ENCODE results near the gene PECR.

Gene PECR

GRCh38 chr2:216071111-216071851 lies 10.3 kb downstream of the PECR start:
- no peak for DNase-seq (ENCODE audit: low read depth)

- no peak for DNase-seq (ENCODE audit: low read depth)
These were observed 11.4 kb downstream of the PECR start for GRCh38 chr2:216070195-216070594.

GRCh38 chr2:216069028-216069427 lies 12.6 kb downstream of the PECR start:
- no peak for DNase-seq (ENCODE audit: low read depth)

GRCh38 chr2:216066230-216066629 lies 15.4 kb downstream of the PECR start:
- no peak for DNase-seq (ENCODE audit: low read depth)

DNA sequence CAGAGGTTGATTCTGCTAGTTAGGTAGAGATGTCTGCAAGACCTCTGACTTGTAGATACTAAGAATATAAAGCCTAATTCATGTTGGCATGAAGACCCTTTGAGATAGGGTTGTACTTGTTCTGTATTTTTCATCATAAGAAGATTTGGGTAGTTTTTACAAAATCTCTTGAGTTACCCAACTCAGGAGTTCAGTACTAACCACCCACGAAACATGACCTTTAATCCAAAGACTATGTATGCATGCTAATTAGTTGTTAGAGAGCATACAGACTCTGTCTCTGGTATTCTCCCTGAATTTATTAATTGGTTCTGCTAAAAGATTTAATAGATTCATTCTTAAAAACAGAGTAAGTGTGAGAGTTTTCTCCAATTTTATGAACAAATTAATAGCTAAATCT lies 16.9 kb downstream of the PECR start:
- no peak for DNase-seq (ENCODE audit: low read depth)

DNA sequence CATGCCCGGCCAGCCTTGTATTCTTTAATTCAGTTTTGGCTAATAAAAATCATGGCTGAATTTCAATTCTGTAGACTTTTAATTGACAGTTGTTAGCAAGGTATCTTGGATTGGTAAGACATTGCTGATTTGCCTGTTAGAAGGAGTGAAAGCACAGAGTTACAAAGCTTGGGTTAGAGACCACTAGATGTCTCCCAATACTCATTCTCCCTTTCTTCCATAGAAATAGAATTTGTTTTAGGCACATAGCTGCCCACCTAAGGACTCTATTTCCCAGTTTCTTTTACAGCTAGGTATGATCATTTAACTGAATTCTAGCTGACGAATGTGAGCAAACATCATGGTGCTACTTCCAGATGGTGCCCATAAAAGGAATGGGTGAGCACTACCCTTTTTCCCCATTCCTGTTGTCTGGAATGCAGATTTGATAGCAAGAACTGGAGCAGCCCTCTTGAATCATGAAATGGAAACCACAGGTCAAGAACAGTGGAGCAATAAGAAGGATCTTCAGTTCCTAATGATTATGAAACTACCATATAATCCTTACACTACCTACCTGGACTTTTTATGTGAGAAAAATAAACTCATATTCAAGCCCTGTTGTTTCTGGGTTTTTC lies 17.5 kb downstream of the PECR start:
- DNase-seq (ENCODE audit: low read depth): no peak

- DNase-seq (ENCODE audit: low read depth): no peak
These were observed 22.3 kb downstream of the PECR start for GRCh38 chr2:216059233-216059834.

GRCh38 chr2:216057688-216058193 lies 23.9 kb downstream of the PECR start:
- DNase-seq (ENCODE audit: low read depth): peak; percentile 77

DNA sequence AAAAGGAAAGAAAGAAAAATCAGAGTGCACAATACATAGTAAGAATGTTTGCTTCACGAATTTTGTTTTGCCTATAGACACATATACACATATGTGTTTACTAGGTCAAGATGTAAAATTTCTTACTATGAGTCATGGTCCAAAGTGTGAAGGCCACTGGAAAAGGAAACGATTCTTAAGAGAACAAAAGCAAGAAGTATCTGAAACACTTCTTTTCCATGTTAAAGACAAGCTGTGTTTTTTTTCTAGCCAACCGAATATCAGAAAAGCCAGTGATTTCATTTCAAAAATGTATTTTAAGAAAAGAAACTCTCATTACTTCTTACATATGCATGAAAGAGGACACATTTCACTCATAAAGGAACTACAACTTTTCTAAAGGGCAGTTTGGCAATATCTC lies 24.9 kb downstream of the PECR start:
- DNase-seq (ENCODE audit: low read depth): no peak

DNA sequence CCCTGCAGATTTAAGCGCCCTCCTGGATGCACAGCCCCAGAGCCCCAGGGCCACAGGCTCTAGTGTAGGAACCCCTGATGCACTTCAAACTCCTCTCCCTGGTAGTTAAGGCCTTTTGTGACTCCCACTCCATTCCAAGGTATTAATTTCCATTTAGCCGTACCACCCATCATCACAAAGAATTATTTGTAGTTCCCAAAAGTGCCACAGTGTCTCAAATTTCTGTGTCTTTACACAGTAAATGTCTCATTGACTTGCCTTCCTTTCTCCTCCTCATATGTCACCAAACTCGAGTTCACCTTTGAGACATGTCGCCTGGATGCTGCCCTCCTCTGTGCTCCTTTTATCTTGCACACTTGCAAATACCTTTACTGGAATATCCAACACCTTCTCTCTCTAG lies 25.9 kb downstream of the PECR start:
- DNase-seq (ENCODE audit: low read depth): no peak

DNA sequence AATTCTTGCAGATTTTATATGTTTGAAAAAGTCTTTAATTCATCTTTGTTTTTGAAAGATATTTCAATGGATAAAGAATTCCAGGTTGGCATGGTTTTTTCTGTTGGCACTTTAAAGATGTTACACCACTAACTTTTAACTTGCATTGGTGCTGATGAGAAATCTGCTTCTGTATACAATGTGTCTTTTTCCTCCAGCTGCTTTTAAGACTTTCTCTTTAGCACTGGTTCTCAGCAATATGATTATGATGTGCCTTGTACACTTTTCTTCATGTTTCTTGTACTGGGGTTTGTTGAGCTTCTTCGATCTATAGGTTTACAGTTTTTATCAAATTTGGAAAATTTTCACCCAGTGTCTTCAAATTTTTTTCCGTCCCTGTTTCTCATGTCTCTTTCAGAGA lies 29.2 kb downstream of the PECR start:
- no peak for DNase-seq (ENCODE audit: low read depth)

- DNase-seq (ENCODE audit: low read depth): no peak
These were observed 30.3 kb downstream of the PECR start for GRCh38 chr2:216051350-216051749.

DNA sequence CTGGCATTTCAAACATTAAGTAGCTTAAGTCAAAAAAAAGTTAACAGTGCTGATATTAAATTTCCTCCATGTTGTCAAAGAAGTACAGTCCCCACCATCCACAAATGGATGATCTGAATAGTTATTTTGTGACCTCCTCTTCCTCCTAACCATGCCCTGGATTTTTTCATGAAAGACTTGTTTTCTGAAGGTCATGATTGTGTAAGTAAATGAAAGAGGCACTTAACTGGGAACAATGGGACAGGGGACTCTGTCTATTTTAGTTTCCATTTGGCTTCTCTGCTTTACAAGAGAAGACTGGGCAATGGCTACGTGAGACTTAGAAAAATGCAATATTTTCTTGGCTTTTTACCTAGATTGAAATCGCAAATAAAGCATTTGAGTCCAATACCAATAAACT lies 32.2 kb downstream of the PECR start:
- DNase-seq (ENCODE audit: low read depth): no peak

DNA sequence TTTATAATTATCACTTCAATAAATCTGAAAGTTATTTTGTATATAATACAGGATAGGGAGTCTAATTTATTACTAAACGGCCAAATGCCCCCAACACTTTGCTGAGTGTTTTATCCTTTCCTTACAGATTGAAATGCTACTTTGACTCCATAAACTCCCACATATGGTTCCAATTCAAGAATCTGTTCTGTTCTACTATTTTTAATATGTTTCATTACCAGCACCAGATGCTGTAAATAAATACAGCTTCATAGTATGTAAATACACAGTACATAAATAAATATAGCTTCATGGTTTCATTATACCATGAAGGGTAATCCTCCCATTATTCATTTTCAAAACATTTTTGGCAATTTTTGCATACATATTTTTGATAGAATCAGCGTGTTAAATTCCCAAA lies 34.2 kb downstream of the PECR start:
- DNase-seq (ENCODE audit: low read depth): no peak

- DNase-seq (ENCODE audit: low read depth): no peak
These were observed 36.6 kb downstream of the PECR start for GRCh38 chr2:216044883-216045486.

DNA sequence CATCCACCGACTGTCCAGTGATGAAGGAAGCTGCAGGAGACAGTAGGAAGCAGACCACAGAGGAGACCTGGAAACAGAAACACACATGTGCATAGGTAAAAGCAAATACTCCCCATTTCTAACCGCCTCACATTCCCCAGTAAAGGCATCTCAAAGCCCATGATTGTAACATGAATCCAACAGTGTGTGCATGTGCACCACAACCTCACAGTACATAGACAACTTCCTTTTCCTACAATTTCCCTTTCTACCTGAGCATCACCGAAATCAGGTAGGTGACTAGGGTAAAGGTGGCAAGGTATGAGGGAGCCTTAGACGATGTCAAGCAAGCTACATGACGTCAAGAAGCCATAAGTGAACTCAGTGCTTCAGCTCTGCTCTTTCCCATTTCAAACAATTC lies 37.7 kb downstream of the PECR start:
- no peak for DNase-seq (ENCODE audit: low read depth)

DNA sequence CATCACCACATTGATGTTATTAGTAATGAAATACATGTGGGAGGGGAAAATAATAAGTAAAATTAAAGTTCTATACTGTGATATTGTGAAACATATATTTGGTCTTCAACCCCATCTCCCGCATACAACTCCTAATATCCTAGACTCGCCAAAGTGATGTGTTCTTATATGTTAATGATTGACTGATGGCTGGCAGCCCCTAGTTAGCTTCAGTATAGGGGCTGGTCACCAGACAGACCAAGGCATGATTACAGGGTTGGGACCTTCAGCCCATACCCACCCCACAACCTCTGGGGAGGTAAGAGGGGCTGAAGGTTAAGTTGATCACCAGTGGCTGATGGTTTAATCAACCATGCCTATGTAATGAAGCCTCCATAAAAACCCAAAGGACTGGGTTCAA lies 40.2 kb downstream of the PECR start:
- no peak for DNase-seq (ENCODE audit: low read depth)

DNA sequence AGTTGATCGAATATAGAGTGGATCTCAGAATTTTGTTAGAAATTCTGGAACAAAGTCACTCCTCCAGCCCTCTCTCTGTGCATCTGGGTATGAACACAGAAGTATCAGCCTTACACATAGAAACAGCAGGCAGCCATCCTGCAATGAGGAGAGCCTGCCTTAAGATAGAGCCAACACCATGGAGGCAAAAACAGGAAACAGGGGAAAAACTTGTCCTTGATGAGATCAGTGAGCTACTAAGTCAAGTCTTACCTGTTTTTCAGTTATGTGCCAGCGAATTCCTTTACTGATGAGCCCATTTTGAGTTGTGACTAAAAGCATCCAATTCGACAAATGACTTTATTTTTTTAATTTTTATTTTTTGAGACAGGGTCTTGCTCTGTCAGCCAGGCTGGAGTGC lies 41.7 kb downstream of the PECR start:
- no peak for DNase-seq (ENCODE audit: low read depth)

- no peak for DNase-seq (ENCODE audit: low read depth)
These were observed 47.5 kb downstream of the PECR start for GRCh38 chr2:216034065-216034464.

DNA sequence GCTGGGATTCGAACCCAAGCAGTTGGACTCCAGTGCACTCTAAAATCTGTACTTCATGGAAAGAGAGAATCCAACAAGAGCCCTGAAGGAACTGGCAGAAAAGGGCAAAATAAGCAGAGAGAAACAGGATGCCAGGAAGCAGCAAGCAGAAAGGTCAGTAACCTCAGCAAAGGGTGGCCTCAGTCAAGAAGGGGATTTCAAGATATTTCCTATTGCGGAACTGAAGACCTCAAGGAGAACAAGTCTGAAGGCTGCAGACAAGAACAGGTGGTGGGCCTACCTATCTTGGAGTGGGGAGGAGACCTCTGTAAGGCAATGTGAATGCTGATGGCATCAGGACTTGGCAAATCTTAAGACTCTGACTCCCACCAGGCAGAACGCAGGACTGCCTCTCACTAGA lies 48.2 kb downstream of the PECR start:
- DNase-seq (ENCODE audit: low read depth): no peak

DNA sequence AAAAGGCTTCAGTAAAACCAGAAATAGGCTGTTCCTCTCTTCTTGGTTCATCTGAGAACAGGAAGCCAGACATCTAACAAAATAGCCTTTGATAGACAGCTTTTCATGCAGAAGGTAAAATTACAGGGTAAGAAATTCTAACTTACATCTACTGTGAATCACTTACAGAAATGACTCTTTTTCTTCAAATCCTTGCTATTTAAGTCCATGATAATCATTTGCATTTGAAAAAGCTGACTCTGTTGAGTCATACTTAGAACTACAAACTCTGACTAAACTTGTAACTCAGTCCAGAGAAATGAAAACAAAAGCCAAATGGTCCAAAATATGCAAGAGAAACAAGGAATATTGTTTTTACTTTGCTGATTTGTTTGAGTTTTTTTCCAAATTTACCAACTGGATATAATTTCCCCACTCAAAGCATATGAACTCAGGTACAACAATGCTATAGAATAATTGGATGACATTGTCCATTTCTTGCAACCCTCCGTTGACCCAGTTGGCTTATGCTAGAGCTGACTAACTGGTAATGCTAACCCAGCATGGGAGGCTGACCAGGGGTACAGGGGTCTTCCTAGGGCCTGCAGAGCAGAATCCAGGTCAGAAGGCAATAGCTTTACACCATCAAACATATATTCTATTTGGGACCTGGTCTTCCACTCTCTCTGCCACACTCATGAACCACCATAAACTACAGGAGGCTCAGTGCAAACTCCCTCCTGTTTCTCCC lies 49.5 kb downstream of the PECR start:
- peak; percentile 76 for DNase-seq (ENCODE audit: low read depth)

DNA sequence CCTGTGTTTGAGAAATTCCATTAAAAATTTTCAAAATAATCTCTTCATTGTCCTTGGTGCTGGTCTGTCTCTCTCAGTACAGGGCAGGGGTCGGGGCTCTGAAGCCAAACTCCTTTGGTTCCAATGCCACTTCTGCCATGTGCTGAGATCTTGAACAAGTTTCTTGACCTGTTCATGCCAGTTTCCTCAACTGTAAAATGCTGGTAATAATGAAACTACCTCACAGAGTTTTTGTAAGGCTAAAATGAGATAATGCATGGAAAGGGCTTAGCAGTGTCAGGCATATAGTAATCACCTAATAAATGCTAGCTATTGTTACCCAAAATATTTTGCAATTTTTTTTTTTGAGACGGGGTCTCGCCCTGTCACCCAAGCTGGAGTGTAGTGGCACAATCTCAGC lies 51.4 kb downstream of the PECR start:
- no peak for DNase-seq (ENCODE audit: low read depth)
